Fibroblast of gingiva (primary cell): ENCODE data around the gene TMEM238.
A peak's percentile ranks its signal among the peaks of the same experiment; 100 is the strongest.
"Not testable (repeated sequence)": the region's sequence is repeated elsewhere in the genome, so short reads cannot be mapped to it uniquely, and the experiment has no call there.

Experiments used
- DNase-seq: peaks from one replicate; pipeline ENCODE4 v3.0.0-alpha.2; 2011; ENCODE audit warnings: low read depth

TMEM238 gene

GRCh38 chr19:55339889-55340783, 44.0 kb downstream of the TMEM238 start:
- no peak for DNase-seq

DNA sequence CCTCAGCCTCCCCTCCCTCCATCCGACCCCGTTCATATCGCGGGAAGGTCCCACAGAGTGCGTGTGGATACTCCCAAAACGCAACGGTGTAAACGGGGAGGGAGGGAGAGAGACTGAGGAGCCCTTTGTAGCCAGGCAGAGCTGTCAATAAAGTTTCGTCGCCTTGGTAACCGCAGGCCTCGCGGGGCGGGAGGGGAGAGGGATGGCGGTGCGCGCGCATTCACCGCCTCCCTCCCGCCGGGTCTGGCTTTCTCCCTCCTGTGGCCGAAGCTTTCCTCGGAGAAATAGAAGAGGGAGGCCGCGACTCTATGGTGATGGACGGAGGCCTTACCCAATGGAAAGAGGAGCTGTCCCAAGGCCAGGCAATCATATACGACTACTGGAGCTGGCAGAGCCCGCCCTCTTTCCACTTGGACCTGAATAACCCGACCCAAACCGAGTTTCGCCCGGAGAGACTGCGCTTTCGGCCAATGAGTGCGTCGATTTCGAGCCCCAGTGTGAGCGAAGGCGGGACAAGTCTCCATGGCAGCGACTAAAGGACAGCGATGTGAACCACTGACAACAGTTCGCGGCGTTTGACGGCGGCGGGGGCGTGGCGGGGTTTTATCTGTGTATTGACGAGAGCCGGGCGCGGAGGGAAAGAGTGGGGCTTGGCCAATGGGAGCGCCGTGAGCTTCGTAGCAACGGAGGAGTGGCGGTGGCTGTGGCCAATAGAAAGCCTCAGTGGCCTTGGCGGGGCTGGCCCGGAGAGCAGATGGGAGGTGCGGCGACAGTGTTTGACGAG, 44.8 kb downstream of the TMEM238 start, which contains the start of gene KMT5C:
KMT5C (plus strand) TSS at position 772 of the 784 bp plus-strand sequence. CDS start 2,061 bp downstream, outside the sequence.
- DNase-seq = peak; percentile 100

GRCh38 chr19:55336101-55336500, 48.0 kb downstream of the TMEM238 start:
- peak; percentile 47 for DNase-seq

DNA sequence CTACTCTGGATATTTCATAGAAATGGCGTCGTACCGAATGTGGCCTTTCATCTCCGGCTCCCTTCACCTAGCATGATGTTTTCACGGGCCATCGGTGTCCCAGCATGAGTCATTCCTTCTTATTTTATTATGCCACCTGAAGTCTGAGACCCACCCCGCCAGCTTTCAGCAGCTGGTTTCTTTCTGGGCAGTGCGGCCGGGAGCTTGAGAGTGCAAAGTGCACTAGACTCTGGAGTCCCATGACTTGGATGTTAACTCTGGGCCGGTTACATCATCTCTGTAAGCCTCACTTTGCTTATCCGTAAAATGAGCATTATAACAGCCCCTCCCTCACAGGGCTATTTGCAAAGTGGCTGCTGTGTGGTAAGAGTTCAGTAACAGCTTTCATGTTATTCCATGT, 50.2 kb downstream of the TMEM238 start:
- DNase-seq = no peak

DNA sequence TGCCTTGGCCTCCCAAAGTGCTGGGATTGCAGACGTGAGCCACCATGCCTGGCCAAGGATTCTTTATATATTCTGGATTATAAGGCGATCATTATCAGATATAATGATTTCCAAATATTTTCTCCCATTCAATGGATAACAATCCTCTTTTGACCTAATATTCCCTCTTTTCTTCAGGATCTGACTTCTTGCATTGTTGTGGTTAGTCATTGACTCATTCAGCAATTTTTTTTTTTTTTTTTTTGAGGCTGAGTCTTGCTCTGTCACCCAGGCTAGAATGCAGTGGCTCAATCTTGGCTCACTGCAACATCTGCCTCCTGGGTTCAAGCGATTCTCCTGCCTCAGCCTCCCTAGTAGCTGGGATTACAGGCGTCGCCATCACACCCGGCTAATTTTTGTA, 54.3 kb downstream of the TMEM238 start:
- DNase-seq = not testable (repeated sequence)
